ENCODE data around the gene NT5C2.

Gene NT5C2

GRCh38 chr10:103111031-103111917 is 81.8 kb downstream of the NT5C2 start:
- Histone ChIP-seq H3K4me3 (ENCODE audit: low read length) (no peak overlapping the region), H3K4me1 (ENCODE audit: control insufficient read depth, low read length) (peaks cover 20% of the 10 kb centered on the region), H3K9me2 (replicated peaks; ENCODE audit: control insufficient read depth, low read length) (no peaks in the 10 kb centered on the region), H3K4me2 (ENCODE audit: low read length) (no peak overlapping the region), H4K20me1 (ENCODE audit: control insufficient read depth, insufficient read depth, low read depth, low read length) (no peaks in the 10 kb centered on the region), H3K27ac (ENCODE audit: low read depth, low read length) (no peak overlapping the region), H3K36me3 (ENCODE audit: control insufficient read depth, low read length) (peaks cover 5% of the 10 kb centered on the region; the same call in 1 of the 2 replicates), H3K79me2 (ENCODE audit: control insufficient read depth, low read length) (peaks cover 32% of the 10 kb centered on the region), H3K9me3 (ENCODE audit: control insufficient read depth, insufficient read depth, low read length) (no peaks in the 10 kb centered on the region), H3K27me3 (ENCODE audit: control insufficient read depth, low read length) (no peaks in the 10 kb centered on the region), H3F3A (ENCODE audit: control insufficient read depth, insufficient read depth) (no peaks in the 10 kb centered on the region)
- TF ChIP-seq EZH2phosphoT487 (IDR thresholded peaks at IDR 0.05; ENCODE audit: borderline replicate concordance, low read length) (no peak), CTCF (IDR thresholded peaks at IDR 0.05; ENCODE audit: low read depth, low read length, poor library complexity, severe bottlenecking) (no peak)

- Histone ChIP-seq H3K79me2 (ENCODE audit: control insufficient read depth, low read length) (peaks cover 32% of the 10 kb centered on the region), H4K20me1 (ENCODE audit: control insufficient read depth, insufficient read depth, low read depth, low read length) (no peaks in the 10 kb centered on the region), H3K27me3 (ENCODE audit: control insufficient read depth, low read length) (no peaks in the 10 kb centered on the region), H3K27ac (ENCODE audit: low read depth, low read length) (no peak overlapping the region), H3K9me2 (replicated peaks; ENCODE audit: control insufficient read depth, low read length) (no peaks in the 10 kb centered on the region), H3K4me3 (ENCODE audit: low read length) (no peak overlapping the region), H3K4me2 (ENCODE audit: low read length) (no peak overlapping the region), H3K36me3 (ENCODE audit: control insufficient read depth, low read length) (peaks cover 13% of the 10 kb centered on the region), H3F3A (ENCODE audit: control insufficient read depth, insufficient read depth) (no peaks in the 10 kb centered on the region), H3K4me1 (ENCODE audit: control insufficient read depth, low read length) (peaks cover 20% of the 10 kb centered on the region), H3K9me3 (ENCODE audit: control insufficient read depth, insufficient read depth, low read length) (no peaks in the 10 kb centered on the region)
- TF ChIP-seq EZH2phosphoT487 (IDR thresholded peaks at IDR 0.05; ENCODE audit: borderline replicate concordance, low read length) (no peak), CTCF (IDR thresholded peaks at IDR 0.05; ENCODE audit: low read depth, low read length, poor library complexity, severe bottlenecking) (no peak)
Observed at GRCh38 chr10:103110407-103110806, 82.7 kb downstream of the NT5C2 start.

- Histone ChIP-seq H3F3A (ENCODE audit: control insufficient read depth, insufficient read depth) (no peaks in the 10 kb centered on the region), H3K9me2 (replicated peaks; ENCODE audit: control insufficient read depth, low read length) (no peaks in the 10 kb centered on the region), H3K9me3 (ENCODE audit: control insufficient read depth, insufficient read depth, low read length) (no peaks in the 10 kb centered on the region), H3K36me3 (ENCODE audit: control insufficient read depth, low read length) (peaks cover 19% of the 10 kb centered on the region), H3K79me2 (ENCODE audit: control insufficient read depth, low read length) (peaks cover 30% of the 10 kb centered on the region), H3K27ac (ENCODE audit: low read depth, low read length) (no peak overlapping the region), H4K20me1 (ENCODE audit: control insufficient read depth, insufficient read depth, low read depth, low read length) (no peaks in the 10 kb centered on the region), H3K27me3 (ENCODE audit: control insufficient read depth, low read length) (no peaks in the 10 kb centered on the region), H3K4me3 (ENCODE audit: low read length) (no peak overlapping the region), H3K4me1 (ENCODE audit: control insufficient read depth, low read length) (peaks cover 20% of the 10 kb centered on the region), H3K4me2 (ENCODE audit: low read length) (no peak overlapping the region)
- TF ChIP-seq EZH2phosphoT487 (IDR thresholded peaks at IDR 0.05; ENCODE audit: borderline replicate concordance, low read length) = no peak
- TF ChIP-seq CTCF (IDR thresholded peaks at IDR 0.05; ENCODE audit: low read depth, low read length, poor library complexity, severe bottlenecking) = no peak
Observed at GRCh38 chr10:103109821-103110220, 83.3 kb downstream of the NT5C2 start.
